Natural killer cell (primary cell): ENCODE measurements around the gene IFI44. TPM values are rescaled to one million over a fixed set of nuclear protein-coding genes. Genes with fewer than 3 reads are reported as not detected.

Experiments
- ATAC-seq, 3 donors: fragments of 150-1000 bp in 2 of 3; fragments of 200-7000 bp in 1 of 3; cut with Tn5 transposase; 1 replicate in 1 of 3; 2 replicates in 2 of 3; pipeline ENCODE4 v1.10.0; 2021; ENCODE audit warnings: mild to moderate bottlenecking in 2 of 3, moderate library complexity in 2 of 3
- DNase-seq, 2 donors: peaks; one replicate each; pipeline versions ENCODE4 v3.0.0 to v3.0.0-alpha.2; 2013 to 2021; ENCODE audit warnings: mixed read lengths in 1 of 2
- H3K27ac ChIP-seq: one replicate; pipeline ENCODE4 v1.5.1; 2013; ENCODE audit warnings: mild to moderate bottlenecking, low read length
- H3K27me3 ChIP-seq: one replicate; pipeline ENCODE4 v1.6.1; 2013; ENCODE audit warnings: low read length; ENCODE audit not compliant: control insufficient read depth, insufficient read depth
- H3K36me3 ChIP-seq: one replicate; pipeline ENCODE4 v1.6.1; 2013; ENCODE audit warnings: low read length; ENCODE audit not compliant: control insufficient read depth, insufficient read depth
- H3K4me1 ChIP-seq: one replicate; pipeline ENCODE4 v1.6.1; 2013; ENCODE audit warnings: low read length; ENCODE audit not compliant: control insufficient read depth, insufficient read depth
- H3K4me3 ChIP-seq: one replicate; pipeline ENCODE4 v1.5.1; 2013; ENCODE audit warnings: low read length
- H3K9me3 ChIP-seq: one replicate; pipeline ENCODE4 v1.6.1; 2013; ENCODE audit warnings: low read length; ENCODE audit not compliant: control insufficient read depth, insufficient read depth
- H3K27ac Mint-ChIP-seq, 2 donors: one replicate each; pipeline ENCODE4 v1.8.0; 2022; ENCODE audit warnings: mild to moderate bottlenecking in 2 of 2, mixed read lengths in 2 of 2, moderate library complexity in 1 of 2
- H3K27me3 Mint-ChIP-seq, 2 donors: one replicate each; pipeline ENCODE4 v1.8.0; 2022; ENCODE audit warnings: low read depth in 2 of 2, mixed read lengths in 2 of 2
- H3K36me3 Mint-ChIP-seq: one replicate; pipeline ENCODE4 v1.8.0; 2022; ENCODE audit warnings: mixed read lengths
- H3K4me1 Mint-ChIP-seq, 2 donors: one replicate each; pipeline ENCODE4 v1.8.0; 2022; ENCODE audit warnings: mixed read lengths in 2 of 2
- H3K4me3 Mint-ChIP-seq: one replicate; pipeline ENCODE4 v1.8.0; 2022; ENCODE audit warnings: mild to moderate bottlenecking, moderate library complexity, mixed read lengths
- H3K9me3 Mint-ChIP-seq, 2 donors: one replicate each; pipeline ENCODE4 v1.8.0; 2022; ENCODE audit warnings: mixed read lengths in 2 of 2
- WGBS: methylation state at CpG from one replicate; pipeline ENCODE4 v1.1.7; 2013; ENCODE audit warnings: missing lambda C conversion rate; ENCODE audit not compliant: insufficient coverage; 5-methylcytosine and 5-hydroxymethylcytosine counted together
- intact Hi-C: fragments of 100-400 bp; cut with micrococcal nuclease; formaldehyde crosslinking; loops from one replicate; pipeline ENCODE4 v1.14.2; 2022
- total RNA-seq, 4 donors: library from RNA; stranded (reverse); fragments of 120-200 nt in 1 of 4; gene quantifications; one replicate each; pipeline versions ENCODE4 v1.2.3 to v1.2.4, GENCODE V29; 2013 to 2022
- TF ChIP-seq, protein P1 (sequence below): fragments of 200-600 bp; IDR thresholded peaks from one replicate; pipeline ENCODE4 v1.8.0; 2022; ENCODE audit warnings: antibody characterized with exemption

The IFI44 gene
- total RNA-seq, 3 donors from 2014 or later (not counting 1 experiment from before 2014, with no cell fraction given): 34.6 to 60.2 (median 35.5) TPM

DNA sequence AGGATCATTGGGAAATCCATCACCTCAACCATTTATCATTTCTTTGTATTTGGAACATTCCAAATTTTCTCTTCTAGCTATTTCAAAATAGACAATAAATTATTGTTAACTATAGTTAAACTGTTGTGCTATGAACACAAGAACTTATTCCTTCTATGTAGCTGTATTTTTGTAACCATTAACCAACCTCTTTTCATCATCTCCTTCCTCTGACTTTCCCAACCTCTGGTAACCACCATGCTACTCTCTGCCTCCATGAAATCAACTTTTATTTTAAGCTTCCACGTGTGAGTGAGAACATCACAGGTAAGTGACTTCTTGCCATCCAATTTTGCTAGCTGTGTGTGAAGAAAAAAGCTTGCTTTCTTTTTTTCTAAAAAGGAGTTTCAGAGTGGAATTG lies 29.0 kb upstream of the IFI44 start:
- Histone ChIP-seq H3K4me3 (peak overlapping the region; percentile 38), H3K9me3 (no peaks in the 10 kb centered on the region), H3K4me1 (peaks cover 8% of the 10 kb centered on the region), H3K36me3 (no peaks in the 10 kb centered on the region), H3K27ac (peak overlapping the region; percentile 54), H3K27me3 (no peaks in the 10 kb centered on the region)
- H3K4me3 Mint-ChIP-seq: peak overlapping the region; percentile 76
- WGBS: 0% methylated on average over 1 of the region's 1 CpG
- no peaks in the 10 kb centered on the region for H3K9me3 Mint-ChIP-seq
- H3K27ac Mint-ChIP-seq: peak overlapping the region; percentile 77 to 82
- no peaks in the 10 kb centered on the region for H3K27me3 Mint-ChIP-seq
- peak in 1 of 2 donors; percentile 28 for DNase-seq
- TF ChIP-seq, protein P1, sequence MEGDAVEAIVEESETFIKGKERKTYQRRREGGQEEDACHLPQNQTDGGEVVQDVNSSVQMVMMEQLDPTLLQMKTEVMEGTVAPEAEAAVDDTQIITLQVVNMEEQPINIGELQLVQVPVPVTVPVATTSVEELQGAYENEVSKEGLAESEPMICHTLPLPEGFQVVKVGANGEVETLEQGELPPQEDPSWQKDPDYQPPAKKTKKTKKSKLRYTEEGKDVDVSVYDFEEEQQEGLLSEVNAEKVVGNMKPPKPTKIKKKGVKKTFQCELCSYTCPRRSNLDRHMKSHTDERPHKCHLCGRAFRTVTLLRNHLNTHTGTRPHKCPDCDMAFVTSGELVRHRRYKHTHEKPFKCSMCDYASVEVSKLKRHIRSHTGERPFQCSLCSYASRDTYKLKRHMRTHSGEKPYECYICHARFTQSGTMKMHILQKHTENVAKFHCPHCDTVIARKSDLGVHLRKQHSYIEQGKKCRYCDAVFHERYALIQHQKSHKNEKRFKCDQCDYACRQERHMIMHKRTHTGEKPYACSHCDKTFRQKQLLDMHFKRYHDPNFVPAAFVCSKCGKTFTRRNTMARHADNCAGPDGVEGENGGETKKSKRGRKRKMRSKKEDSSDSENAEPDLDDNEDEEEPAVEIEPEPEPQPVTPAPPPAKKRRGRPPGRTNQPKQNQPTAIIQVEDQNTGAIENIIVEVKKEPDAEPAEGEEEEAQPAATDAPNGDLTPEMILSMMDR: no peak
- intact Hi-C loops: no loop called here
- H3K36me3 Mint-ChIP-seq: no peaks in the 10 kb centered on the region
- ATAC-seq: no peak
- H3K4me1 Mint-ChIP-seq: peaks cover 36 to 40% of the 10 kb centered on the region in 2 donors

DNA sequence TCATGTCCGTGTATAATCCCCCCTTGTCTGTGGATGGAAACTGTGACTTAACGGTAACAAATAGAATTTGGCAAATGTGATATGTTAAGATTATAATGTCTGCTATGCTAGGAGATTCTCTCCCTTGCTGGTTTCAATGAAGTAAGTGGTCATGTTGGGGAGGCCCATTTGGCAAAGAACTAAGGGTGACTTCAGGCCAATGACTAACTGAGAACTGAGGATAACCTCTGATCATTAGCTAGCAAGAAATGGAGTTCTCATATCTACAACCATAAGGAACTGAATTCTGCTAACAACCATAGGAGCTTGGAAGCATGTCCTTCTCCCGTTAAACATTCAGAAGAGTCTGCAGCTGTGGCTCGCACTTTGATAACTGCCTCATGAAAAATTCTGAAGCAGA lies 27.1 kb upstream of the IFI44 start:
- Mint-ChIP-seq H3K27ac (no peak overlapping the region), H3K27me3 (no peaks in the 10 kb centered on the region), H3K4me1 (peaks cover 35 to 38% of the 10 kb centered on the region in 2 donors), H3K9me3 (no peaks in the 10 kb centered on the region), H3K4me3 (no peak overlapping the region), H3K36me3 (no peaks in the 10 kb centered on the region)
- 91% methylated on average over 4 of the region's 4 CpGs for WGBS
- Histone ChIP-seq H3K36me3 (no peaks in the 10 kb centered on the region), H3K27me3 (no peaks in the 10 kb centered on the region), H3K27ac (no peak overlapping the region), H3K4me1 (peaks cover 8% of the 10 kb centered on the region), H3K4me3 (no peak overlapping the region), H3K9me3 (no peaks in the 10 kb centered on the region)
- TF ChIP-seq, protein P1: no peak
- ATAC-seq (no peak), DNase-seq (no peak)
- intact Hi-C loops: no loop called here

DNA sequence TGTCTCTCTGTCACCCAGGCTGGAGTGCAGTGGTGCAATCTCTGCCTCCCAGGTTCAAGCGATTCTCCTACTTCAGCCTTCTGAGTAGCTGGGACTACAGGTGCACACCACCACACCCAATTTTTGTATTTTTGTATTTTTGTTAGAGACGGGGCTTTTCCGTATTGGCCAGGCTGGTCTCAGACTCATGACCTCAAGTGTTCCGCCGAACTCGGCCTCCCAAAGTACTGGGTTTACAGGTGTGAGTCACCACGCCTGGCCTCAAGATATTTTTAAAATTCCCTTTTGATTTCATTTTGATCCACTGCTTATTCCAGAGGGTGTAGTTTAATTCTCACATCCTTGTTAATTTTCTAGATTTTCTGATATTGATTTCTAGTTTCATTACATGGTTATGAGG lies 25.6 kb upstream of the IFI44 start:
- Mint-ChIP-seq H3K9me3 (no peaks in the 10 kb centered on the region), H3K4me1 (peaks cover 27 to 31% of the 10 kb centered on the region in 2 donors), H3K4me3 (no peak overlapping the region), H3K27ac (no peak overlapping the region), H3K36me3 (no peaks in the 10 kb centered on the region), H3K27me3 (no peaks in the 10 kb centered on the region)
- ATAC-seq: no peak
- TF ChIP-seq, protein P1: no peak
- intact Hi-C loops: no loop called here
- 96% methylated on average over 7 of the region's 7 CpGs for WGBS
- no peak for DNase-seq
- H3K27me3 ChIP-seq: no peaks in the 10 kb centered on the region
- H3K4me3 ChIP-seq: no peak overlapping the region
- H3K9me3 ChIP-seq: no peaks in the 10 kb centered on the region
- H3K36me3 ChIP-seq: no peaks in the 10 kb centered on the region
- H3K27ac ChIP-seq: no peak overlapping the region
- peaks cover 4% of the 10 kb centered on the region for H3K4me1 ChIP-seq

DNA sequence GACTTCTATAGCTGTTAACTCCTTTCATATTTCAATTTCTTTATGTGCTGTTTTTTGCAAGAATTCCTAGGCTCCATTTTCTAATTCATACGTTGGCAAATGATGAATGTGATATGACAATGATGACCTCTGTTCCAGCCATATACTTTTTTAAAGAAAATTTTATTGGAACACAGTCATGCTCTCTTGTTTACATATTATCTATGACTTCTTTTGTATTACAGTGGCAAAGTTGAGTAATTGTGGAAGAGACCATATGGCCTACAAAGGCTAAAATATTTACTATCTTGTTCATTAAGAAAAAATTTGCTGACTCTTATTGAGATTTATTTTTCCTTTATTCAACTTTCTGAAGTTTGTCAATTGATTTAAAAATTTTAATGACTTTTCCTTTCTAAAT lies 22.3 kb upstream of the IFI44 start:
- no peaks in the 10 kb centered on the region for H3K9me3 ChIP-seq
- H3K27me3 ChIP-seq: no peaks in the 10 kb centered on the region
- no peak overlapping the region for H3K4me3 ChIP-seq
- no peaks in the 10 kb centered on the region for H3K36me3 Mint-ChIP-seq
- ATAC-seq (no peak), DNase-seq (no peak)
- H3K4me1 Mint-ChIP-seq: peaks cover under 1 to 9% of the 10 kb centered on the region in 2 donors
- no CpG with 5 or more reads among the region's 1 CpG for WGBS
- no peaks in the 10 kb centered on the region for H3K27me3 Mint-ChIP-seq
- no peaks in the 10 kb centered on the region for H3K9me3 Mint-ChIP-seq
- no peak overlapping the region for H3K27ac ChIP-seq
- intact Hi-C loops: no loop called here
- H3K36me3 ChIP-seq: no peaks in the 10 kb centered on the region
- no peak overlapping the region for H3K4me3 Mint-ChIP-seq
- no peak overlapping the region for H3K27ac Mint-ChIP-seq
- no peaks in the 10 kb centered on the region for H3K4me1 ChIP-seq
- TF ChIP-seq, protein P1: no peak
